ENCODE data around the gene TFCP2.
"Not testable (repeated sequence)": the region's sequence is repeated elsewhere in the genome, so short reads cannot be mapped to it uniquely, and the experiment has no call there.

GRCh38 chr12:51219857-51220256, 46.9 kb upstream of the TFCP2 start:
- TF ChIP-seq CTCF (IDR thresholded peaks at IDR 0.05); ZFX (IDR thresholded peaks at IDR 0.05; ENCODE audit: borderline replicate concordance): not testable (repeated sequence)
